Left hindlimb (tissue), 1 donor: ENCODE results near the gene TMA7B.

Experiments used
- DNase-seq: peaks from one replicate; pipeline ENCODE4 v3.0.0-alpha.2; 2018

The TMA7B gene

DNA sequence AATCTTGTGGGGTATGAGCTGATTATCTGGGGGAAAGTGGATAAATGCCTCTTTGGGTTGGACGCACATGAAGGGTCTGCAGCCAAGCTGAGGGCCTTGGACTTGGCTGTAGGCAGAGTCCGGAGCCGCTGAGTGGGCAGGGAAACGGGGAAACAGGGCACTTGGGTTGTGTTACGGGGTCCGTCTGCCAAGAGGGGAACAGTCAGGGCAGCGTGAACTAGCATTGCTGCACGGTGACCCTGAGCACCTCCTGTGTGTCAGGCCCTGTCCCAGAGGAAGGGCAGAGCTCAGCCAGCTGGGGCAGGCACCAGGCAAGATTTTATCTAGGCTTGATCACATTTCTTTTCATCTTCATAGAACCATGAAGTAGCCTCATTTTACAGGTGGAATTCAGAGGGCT, 46.4 kb downstream of the TMA7B start:
- no peak for DNase-seq

DNA sequence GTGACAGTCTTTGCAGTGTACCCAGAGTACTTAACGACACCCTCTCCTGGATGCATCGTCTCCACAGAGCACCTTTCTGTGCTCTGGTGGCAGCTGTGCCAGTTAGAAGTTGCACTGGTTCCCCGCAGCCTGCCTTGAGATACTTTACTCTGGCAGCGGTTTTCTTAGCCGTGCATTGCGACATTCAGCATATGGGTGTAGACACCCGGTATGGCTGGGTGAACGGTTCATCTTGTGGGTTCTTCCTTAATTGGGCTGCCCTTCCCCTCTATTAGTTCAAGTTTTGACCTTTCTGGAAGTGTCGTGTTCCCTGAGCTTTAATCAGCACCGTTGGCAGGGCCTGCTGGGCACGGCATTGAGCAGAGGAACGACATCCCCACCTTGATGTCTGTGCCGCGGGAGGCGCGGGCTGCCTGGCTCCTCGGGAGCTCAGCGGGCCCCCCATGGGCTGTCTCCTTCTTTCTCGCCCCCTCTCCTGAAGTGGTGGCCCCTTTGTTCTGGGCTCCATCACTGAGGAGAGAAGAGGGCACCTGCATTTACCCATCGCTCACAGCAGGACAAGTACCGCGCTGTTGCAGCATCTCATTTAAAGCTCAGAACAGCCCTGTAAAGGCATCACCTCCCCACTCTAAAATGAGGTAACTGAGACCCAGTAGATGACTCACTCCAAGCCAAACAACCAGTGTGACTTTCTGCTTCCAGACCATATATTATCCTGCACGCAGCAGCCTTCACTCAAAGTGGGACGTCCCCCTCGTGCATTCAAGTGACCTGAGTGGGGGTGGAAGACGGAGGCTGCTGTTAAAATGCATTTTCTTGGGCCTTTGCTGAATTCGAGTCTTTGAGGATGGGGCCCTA, 47.9 kb downstream of the TMA7B start:
- DNase-seq, result no peak

DNA sequence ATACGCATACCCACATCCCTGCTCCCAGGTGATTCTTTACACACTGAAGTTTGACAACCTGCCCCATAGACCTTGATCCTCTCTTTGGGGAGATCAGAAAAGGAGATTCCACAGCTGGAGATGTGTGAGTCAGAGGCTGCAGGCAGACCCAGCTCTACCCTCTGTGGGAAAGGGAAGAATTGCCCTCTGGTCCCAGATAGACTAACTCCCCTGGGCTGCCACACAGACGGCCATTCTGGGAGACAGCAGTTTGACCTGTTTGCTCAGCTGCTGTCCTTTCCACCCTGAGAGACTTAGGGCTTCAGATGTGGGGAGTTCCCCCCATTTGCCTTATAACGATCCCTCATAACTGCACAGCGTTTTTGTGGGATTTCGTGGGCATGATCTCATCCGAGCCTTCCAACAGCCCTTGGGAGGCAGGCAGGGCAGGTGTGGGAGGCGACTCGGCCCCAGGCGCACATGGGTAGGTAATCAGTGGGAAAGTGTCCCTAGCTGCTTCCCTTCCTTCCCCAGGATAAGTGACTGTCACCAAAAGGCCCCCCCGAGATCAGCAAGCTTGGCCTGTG, 48.6 kb downstream of the TMA7B start:
- DNase-seq, result no peak

DNA sequence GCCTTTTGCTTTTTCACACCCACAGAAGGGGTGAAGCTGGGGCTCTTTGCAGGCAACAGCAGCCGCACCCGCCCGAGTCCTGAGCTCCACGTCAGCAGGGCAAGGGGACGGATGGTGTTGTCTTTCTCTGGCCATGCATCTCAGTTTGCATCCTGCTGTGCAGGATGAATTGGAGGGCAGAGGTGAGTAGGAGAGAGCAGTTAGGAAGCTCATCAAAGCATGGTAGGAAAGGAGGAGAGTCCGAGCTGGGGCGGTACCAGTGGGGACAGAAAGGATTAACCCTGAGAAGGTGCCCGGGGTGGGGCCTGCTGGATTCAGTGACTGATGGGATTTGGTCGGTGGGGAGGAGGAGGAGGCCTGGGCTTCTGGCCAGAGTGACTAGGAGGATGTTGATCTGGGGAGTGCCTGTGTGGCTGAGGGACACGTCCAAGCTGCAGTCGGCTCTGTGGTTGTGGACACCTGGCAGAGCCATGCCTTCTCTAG, 49.1 kb downstream of the TMA7B start:
- no peak for DNase-seq

DNA sequence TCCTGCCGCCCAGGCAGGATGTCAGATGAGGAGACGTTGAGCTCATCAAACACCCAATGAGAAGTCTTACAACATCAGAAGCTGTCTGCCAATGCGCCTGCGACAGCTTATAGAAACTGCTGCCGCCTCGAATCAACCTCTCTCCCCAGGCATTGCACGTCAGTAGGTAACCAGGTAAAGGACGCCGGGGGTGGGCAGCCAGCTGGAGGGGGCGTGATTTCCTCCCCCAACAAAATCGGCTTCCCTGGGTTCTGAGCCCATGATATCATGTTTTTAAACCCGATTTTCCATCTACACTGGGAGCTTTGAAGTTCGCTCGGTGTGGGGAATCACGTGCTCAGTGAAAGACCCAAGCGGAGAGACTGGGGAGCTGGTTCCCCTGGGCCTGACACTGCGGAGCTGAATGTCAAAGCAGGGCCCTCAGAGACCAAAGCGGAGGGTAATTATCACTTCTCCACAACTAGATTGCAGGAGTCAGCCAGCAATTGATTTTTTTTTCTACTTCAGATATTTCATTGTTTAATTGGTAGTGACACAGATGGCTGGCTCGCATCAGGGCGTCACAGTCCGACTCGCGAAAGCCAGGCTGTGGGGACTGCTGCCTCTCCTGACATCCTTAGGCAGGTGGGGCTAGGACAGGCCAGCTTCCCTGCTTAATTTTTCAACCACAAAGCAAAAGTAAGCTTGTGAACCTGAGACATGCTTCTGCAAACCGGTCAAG, 49.9 kb downstream of the TMA7B start:
- no peak for DNase-seq

DNA sequence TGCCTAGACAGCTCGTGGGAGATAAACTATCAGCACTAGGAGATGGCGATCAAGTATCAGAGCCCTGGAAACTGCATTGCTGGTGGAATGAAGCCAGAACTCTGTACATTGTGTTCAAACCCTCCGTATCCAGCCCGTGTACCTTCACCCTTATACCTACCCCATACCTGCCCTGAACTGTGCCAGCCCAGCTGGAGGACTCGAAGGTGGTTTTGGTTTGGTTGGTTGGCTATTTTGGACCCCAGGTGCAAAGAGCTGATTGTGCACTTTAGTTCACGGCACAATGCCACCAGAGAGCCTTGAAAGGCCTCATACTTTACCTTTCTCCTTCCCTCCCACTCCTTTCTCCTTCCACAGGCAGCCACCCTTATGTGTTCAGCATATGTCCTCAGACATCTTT, 50.5 kb downstream of the TMA7B start:
- no peak for DNase-seq
